Measurements from ENCODE around the gene BCDIN3D. TPM values are rescaled to one million over a fixed set of nuclear protein-coding genes. Genes with fewer than 3 reads are reported as not detected.

BCDIN3D gene
- total RNA-seq, 2 donors from 2014 or later, result 3.3 to 3.7 TPM

DNA sequence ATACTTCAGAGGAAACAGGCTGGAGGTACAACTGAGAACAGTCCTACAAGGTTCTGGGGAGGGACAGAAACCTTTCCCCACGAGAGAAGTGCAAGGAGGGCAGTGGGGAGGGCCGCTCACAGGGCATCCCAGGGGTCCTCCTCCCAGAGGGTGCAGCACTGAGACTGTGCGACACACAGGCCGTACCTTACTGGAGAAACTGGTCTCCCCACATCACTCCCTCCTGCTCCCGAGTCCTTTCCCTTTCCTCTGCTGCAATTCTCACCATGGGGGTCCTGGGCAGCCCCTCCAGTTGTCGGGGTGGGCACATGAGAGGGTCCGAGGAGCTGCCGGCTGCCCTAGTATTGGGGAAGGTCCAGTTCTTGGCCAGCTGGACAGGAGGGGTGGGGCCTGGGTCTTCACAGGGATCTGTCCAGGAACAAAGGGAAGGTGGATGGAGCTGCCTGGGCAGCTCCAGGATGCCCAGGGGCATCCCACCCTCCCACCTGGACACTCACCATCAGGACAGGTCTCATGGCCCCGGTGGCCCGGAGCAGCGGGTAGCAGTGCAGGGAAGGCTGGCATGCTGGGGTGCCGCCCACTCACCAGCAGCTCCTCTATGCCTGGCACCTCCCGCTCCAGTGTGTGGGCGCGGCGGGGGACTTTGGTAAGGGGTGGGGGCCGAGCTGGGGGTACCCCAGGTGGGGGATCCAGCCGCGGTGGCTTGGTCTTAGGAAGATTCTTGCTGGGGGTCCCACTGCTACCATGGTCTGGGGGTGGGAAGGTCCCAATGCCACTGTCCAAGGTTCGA, 50.5 kb downstream of the BCDIN3D start:
- intact Hi-C loops (cut with DNase I), result no loop called here
- Histone ChIP-seq H3K9ac (ENCODE audit: low read depth in 2 of 2, low read length in 2 of 2) (no peak overlapping the region), H3K4me3 (no peak overlapping the region), H3K27ac (no peak overlapping the region), H3K4me1 (no peaks in the 10 kb centered on the region), H3K9me3 (no peaks in the 10 kb centered on the region), H3K27me3 (no peaks in the 10 kb centered on the region), H3K36me3 (no peaks in the 10 kb centered on the region)
- TF ChIP-seq, protein P1, sequence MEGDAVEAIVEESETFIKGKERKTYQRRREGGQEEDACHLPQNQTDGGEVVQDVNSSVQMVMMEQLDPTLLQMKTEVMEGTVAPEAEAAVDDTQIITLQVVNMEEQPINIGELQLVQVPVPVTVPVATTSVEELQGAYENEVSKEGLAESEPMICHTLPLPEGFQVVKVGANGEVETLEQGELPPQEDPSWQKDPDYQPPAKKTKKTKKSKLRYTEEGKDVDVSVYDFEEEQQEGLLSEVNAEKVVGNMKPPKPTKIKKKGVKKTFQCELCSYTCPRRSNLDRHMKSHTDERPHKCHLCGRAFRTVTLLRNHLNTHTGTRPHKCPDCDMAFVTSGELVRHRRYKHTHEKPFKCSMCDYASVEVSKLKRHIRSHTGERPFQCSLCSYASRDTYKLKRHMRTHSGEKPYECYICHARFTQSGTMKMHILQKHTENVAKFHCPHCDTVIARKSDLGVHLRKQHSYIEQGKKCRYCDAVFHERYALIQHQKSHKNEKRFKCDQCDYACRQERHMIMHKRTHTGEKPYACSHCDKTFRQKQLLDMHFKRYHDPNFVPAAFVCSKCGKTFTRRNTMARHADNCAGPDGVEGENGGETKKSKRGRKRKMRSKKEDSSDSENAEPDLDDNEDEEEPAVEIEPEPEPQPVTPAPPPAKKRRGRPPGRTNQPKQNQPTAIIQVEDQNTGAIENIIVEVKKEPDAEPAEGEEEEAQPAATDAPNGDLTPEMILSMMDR (IDR thresholded peaks at IDR 0.05), result no peak
- no peak for DNase-seq

- Histone ChIP-seq H3K9me3 (no peaks in the 10 kb centered on the region), H3K4me3 (no peak overlapping the region), H3K27ac (no peak overlapping the region), H3K9ac (ENCODE audit: low read depth in 2 of 2, low read length in 2 of 2) (no peak overlapping the region), H3K4me1 (no peaks in the 10 kb centered on the region), H3K36me3 (no peaks in the 10 kb centered on the region), H3K27me3 (no peaks in the 10 kb centered on the region)
- no peak for DNase-seq
- TF ChIP-seq, protein P1 (IDR thresholded peaks at IDR 0.05), result no peak
- intact Hi-C loops (cut with DNase I), result no loop called here
These were observed 51.2 kb downstream of the BCDIN3D start for GRCh38 chr12:49791700-49792099.

DNA sequence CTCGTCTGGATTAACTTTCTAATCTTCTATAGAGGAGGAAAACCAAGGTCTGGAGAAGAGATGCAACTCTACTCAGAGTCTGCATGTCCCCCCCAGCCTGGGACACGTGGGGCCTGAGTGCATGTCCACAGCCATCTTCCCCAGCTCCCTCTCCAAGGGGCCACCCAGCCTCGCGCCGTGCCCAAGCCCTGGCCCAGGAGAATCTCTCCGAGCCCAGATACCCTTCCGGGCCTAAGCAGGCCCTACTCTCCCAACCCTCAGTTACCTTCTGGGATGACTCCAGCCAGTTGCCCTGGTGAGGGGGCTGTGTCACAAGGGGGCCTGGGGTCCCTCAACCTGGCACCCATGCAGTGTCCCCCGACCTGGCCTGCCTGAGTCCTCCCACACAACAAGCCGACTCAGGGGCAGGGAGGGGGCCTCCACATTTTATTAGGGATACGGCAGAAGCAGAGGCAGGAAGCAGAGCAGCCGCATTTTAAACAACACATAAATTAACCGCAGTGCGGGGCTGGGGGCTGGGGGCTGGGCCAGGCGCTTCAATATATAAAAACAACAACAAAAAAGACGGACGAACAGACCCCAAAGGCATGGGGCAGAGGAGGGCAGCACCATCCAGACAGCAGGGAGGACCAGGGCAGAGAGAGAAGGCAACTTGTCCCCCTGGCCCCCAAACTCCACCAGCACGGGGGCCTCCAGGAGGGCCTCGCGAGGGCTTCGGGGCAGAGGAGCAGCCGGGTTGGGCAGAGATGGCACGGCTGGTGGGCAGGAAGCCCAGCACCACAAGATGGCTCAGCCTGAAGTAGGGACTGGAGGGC, 52.0 kb downstream of the BCDIN3D start:
- H3K9ac ChIP-seq (ENCODE audit: low read depth in 2 of 2, low read length in 2 of 2), result no peak overlapping the region
- H3K4me3 ChIP-seq, result no peak overlapping the region
- no peaks in the 10 kb centered on the region for H3K9me3 ChIP-seq
- no peaks in the 10 kb centered on the region for H3K36me3 ChIP-seq
- TF ChIP-seq, protein P1 (IDR thresholded peaks at IDR 0.05), result no peak
- no peak for DNase-seq
- intact Hi-C loops (cut with DNase I), result no loop called here
- H3K27ac ChIP-seq, result no peak overlapping the region
- H3K27me3 ChIP-seq, result no peaks in the 10 kb centered on the region
- H3K4me1 ChIP-seq, result no peaks in the 10 kb centered on the region

DNA sequence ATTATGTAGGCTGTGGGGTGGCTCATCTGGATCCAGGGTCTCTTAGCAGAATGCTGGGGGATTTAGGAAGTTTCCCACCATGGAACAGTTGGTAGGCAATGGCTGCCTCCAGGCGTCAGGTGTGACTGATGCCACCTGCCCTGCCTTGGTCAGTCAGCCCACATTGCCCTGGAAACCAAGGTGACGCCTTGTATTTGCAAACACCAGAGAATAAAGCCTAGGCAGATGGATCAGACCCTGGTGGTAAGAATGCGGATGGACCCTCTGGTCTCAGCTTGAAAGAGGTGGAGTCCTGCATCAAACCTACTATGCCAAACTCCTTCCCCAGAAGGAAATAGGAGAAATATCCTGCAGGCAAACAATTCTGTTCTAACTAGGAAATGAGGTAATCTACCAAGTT, 52.9 kb downstream of the BCDIN3D start:
- intact Hi-C loops (cut with DNase I), result no loop called here
- Histone ChIP-seq H3K4me1 (no peaks in the 10 kb centered on the region), H3K36me3 (no peaks in the 10 kb centered on the region), H3K4me3 (no peak overlapping the region), H3K9me3 (no peaks in the 10 kb centered on the region), H3K9ac (ENCODE audit: low read depth in 2 of 2, low read length in 2 of 2) (no peak overlapping the region), H3K27me3 (no peaks in the 10 kb centered on the region), H3K27ac (no peak overlapping the region)
- no peak for DNase-seq
- TF ChIP-seq, protein P1 (IDR thresholded peaks at IDR 0.05), result no peak

DNA sequence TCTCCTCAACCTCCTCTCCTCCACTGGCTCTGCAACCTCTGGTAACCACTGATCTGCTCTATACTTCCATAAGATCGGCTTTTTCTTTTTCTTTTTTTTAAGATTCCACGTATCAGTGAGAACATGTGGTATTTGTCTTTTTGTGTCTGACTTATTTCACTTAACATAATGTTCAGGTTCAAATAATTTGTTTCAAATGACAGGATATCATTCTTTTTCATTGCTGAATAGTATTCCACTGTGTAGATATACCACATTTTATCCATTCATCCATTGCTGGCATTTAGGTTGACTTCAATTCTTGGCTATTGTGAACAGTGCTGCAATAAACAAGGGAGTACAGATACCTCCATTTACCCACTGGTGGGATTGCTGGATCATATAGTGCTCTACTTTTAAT, 55.2 kb downstream of the BCDIN3D start:
- Histone ChIP-seq H3K27ac (no peak overlapping the region), H3K27me3 (no peaks in the 10 kb centered on the region), H3K4me1 (no peaks in the 10 kb centered on the region), H3K9me3 (no peaks in the 10 kb centered on the region), H3K36me3 (no peaks in the 10 kb centered on the region), H3K9ac (ENCODE audit: low read depth in 2 of 2, low read length in 2 of 2) (no peak overlapping the region), H3K4me3 (no peak overlapping the region)
- TF ChIP-seq, protein P1 (IDR thresholded peaks at IDR 0.05), result no peak
- intact Hi-C loops (cut with DNase I), result no loop called here
- DNase-seq, result no peak

Other genes starting within 250 kb of the BCDIN3D start
- under 1 TPM; 0.11 to 0.27 TPM for gene FAM186B, start 237.5 kb downstream of the BCDIN3D start, total RNA-seq
- 10 to 100 TPM in 1 of 2 donors, 1 to 10 TPM in 1; 8.5 to 14.1 TPM for gene PRPF40B, start 219.5 kb downstream of the BCDIN3D start, total RNA-seq
- 1 to 10 TPM; 3.0 to 5.0 TPM for gene FMNL3, start 135.7 kb downstream of the BCDIN3D start, total RNA-seq
- 1,000 to 10,000 TPM in 1 of 2 donors, 100 to 1,000 TPM in 1; 868 to 1,024 TPM for gene TMBIM6, start 101.5 kb downstream of the BCDIN3D start, total RNA-seq
- gene NCKAP5L, start 14.7 kb downstream of the BCDIN3D start, total RNA-seq, result 1 to 10 TPM; 2.4 to 4.1 TPM
- gene FAIM2, start 60.8 kb upstream of the BCDIN3D start, total RNA-seq, result 1 to 10 TPM; 2.8 to 3.6 TPM
- gene AQP2, start 107.6 kb upstream of the BCDIN3D start, total RNA-seq, result not detected
- not detected for gene AQP5, start 118.8 kb upstream of the BCDIN3D start, total RNA-seq
- gene AQP6, start 129.8 kb upstream of the BCDIN3D start, total RNA-seq, result not detected
- gene RACGAP1, start 182.4 kb upstream of the BCDIN3D start, total RNA-seq, result 10 to 100 TPM; 36.2 to 83.8 TPM
- 1 to 10 TPM; 1.0 to 1.1 TPM for gene ASIC1, start 214.5 kb upstream of the BCDIN3D start, total RNA-seq
- gene SMARCD1, start 242.2 kb upstream of the BCDIN3D start, total RNA-seq, result 10 to 100 TPM; 30.6 to 43.9 TPM